Measurements from ENCODE around the gene CSH2.
"Not testable (repeated sequence)": the region's sequence is repeated elsewhere in the genome, so short reads cannot be mapped to it uniquely, and the experiment has no call there.

CSH2 gene

GRCh38 chr17:63917646-63918045, 44.2 kb upstream of the CSH2 start:
- no peak for DNase-seq (ENCODE audit: low read depth in 1 of 2, low spot score in 1 of 2)
- no peak overlapping the region for H3K4me3 ChIP-seq (replicated peaks; ENCODE audit: insufficient read depth, low read length)
- peaks cover 2% of the 10 kb centered on the region for H3K27me3 ChIP-seq (ENCODE audit: insufficient read depth, poor library complexity, severe bottlenecking)
- TF ChIP-seq GABPA (IDR thresholded peaks at IDR 0.05; ENCODE audit: low read depth): no peak
- no peak for TF ChIP-seq SPI1 (IDR thresholded peaks at IDR 0.05; ENCODE audit: borderline replicate concordance, low read depth)
- TF ChIP-seq, protein P1, sequence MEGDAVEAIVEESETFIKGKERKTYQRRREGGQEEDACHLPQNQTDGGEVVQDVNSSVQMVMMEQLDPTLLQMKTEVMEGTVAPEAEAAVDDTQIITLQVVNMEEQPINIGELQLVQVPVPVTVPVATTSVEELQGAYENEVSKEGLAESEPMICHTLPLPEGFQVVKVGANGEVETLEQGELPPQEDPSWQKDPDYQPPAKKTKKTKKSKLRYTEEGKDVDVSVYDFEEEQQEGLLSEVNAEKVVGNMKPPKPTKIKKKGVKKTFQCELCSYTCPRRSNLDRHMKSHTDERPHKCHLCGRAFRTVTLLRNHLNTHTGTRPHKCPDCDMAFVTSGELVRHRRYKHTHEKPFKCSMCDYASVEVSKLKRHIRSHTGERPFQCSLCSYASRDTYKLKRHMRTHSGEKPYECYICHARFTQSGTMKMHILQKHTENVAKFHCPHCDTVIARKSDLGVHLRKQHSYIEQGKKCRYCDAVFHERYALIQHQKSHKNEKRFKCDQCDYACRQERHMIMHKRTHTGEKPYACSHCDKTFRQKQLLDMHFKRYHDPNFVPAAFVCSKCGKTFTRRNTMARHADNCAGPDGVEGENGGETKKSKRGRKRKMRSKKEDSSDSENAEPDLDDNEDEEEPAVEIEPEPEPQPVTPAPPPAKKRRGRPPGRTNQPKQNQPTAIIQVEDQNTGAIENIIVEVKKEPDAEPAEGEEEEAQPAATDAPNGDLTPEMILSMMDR (IDR thresholded peaks at IDR 0.05; ENCODE audit: insufficient read depth, low read length): no peak
- TF ChIP-seq POLR2AphosphoS5 (IDR thresholded peaks at IDR 0.05; ENCODE audit: low read depth): no peak
- no peak for TF ChIP-seq REST (IDR thresholded peaks at IDR 0.05; ENCODE audit: insufficient replicate concordance, low read depth)
- H3K27ac ChIP-seq (replicated peaks): no peak overlapping the region

GRCh38 chr17:63917206-63917605, 43.7 kb upstream of the CSH2 start:
- H3K27ac ChIP-seq (replicated peaks); DNase-seq (ENCODE audit: low read depth in 1 of 2, low spot score in 1 of 2); H3K27me3 ChIP-seq (ENCODE audit: insufficient read depth, poor library complexity, severe bottlenecking); H3K4me3 ChIP-seq (replicated peaks; ENCODE audit: insufficient read depth, low read length): not testable (repeated sequence)

GRCh38 chr17:63916566-63917185, 43.2 kb upstream of the CSH2 start:
- peaks cover 2% of the 10 kb centered on the region for H3K27me3 ChIP-seq (ENCODE audit: insufficient read depth, poor library complexity, severe bottlenecking)
- no peak overlapping the region for H3K4me3 ChIP-seq (replicated peaks; ENCODE audit: insufficient read depth, low read length)
- DNase-seq (ENCODE audit: low read depth in 1 of 2, low spot score in 1 of 2): no peak
- TF ChIP-seq GABPA (IDR thresholded peaks at IDR 0.05; ENCODE audit: low read depth) (no peak), POLR2AphosphoS5 (IDR thresholded peaks at IDR 0.05; ENCODE audit: low read depth) (no peak)
- TF ChIP-seq, protein P1 (IDR thresholded peaks at IDR 0.05; ENCODE audit: insufficient read depth, low read length): no peak
- H3K27ac ChIP-seq (replicated peaks): no peak overlapping the region

DNA sequence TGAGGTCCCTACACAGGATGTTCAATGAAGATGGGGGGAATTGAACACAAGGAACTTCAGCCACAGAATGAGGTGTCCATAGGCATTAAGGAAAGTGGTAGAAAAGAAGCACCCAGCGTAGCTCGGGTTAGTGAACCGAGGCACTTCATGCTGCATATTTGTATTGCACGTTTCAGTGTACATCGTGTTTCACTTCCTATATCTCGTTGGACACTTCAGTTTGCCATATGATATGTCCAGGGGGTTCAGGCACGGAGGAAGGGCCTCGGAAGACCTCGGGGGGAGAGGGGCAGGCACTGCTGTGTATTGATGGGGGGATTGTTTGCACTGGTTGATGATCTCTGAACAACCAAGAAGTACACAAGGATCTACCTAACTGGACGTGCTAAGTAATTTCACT, 42.3 kb upstream of the CSH2 start:
- not testable (repeated sequence) for H3K27me3 ChIP-seq (ENCODE audit: insufficient read depth, poor library complexity, severe bottlenecking); H3K27ac ChIP-seq (replicated peaks); DNase-seq (ENCODE audit: low read depth in 1 of 2, low spot score in 1 of 2); H3K4me3 ChIP-seq (replicated peaks; ENCODE audit: insufficient read depth, low read length)

DNA sequence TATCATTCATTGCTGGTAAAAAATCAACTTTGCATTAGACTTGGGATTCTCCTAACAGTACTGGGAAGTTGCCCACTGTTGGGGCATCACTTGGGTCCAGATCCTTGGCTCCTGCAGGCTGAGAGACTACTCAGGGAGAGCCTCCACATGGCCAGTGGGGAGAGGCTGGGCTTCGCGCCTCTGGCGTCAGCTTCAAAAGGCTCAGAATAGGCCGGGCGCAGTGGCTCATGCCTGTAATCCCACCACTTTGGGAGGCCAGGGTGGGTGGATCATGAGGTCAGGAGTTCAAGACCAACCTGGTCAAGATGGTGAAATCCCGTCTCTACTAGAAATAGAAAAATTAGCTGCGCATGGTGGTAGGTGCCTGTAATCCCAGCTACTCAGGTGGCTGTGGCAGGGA, 41.0 kb upstream of the CSH2 start:
- DNase-seq (ENCODE audit: low read depth in 1 of 2, low spot score in 1 of 2): no peak
- TF ChIP-seq POLR2AphosphoS5 (IDR thresholded peaks at IDR 0.05; ENCODE audit: low read depth): no peak
- H3K4me3 ChIP-seq (replicated peaks; ENCODE audit: insufficient read depth, low read length): no peak overlapping the region
- peaks cover 2% of the 10 kb centered on the region for H3K27me3 ChIP-seq (ENCODE audit: insufficient read depth, poor library complexity, severe bottlenecking)
- H3K27ac ChIP-seq (replicated peaks): no peak overlapping the region

GRCh38 chr17:63911657-63912100, 38.2 kb upstream of the CSH2 start:
- TF ChIP-seq, protein P1 (IDR thresholded peaks at IDR 0.05; ENCODE audit: insufficient read depth, low read length): peak; percentile 47
- TF ChIP-seq GABPA (IDR thresholded peaks at IDR 0.05; ENCODE audit: low read depth): no peak
- Histone ChIP-seq H3K27ac (replicated peaks) (no peak overlapping the region), H3K4me3 (replicated peaks; ENCODE audit: insufficient read depth, low read length) (no peak overlapping the region), H3K27me3 (ENCODE audit: insufficient read depth, poor library complexity, severe bottlenecking) (no peaks in the 10 kb centered on the region)
- peak in 1 of 2 experiments; percentile 21 for DNase-seq (ENCODE audit: low read depth in 1 of 2, low spot score in 1 of 2)

All from HL-60 (cell line).